Bronchial epithelial cell (primary cell): ENCODE data around the gene PEX14. TPM values are rescaled to one million over a fixed set of nuclear protein-coding genes. Genes with fewer than 3 reads are reported as not detected.
A peak's percentile ranks its signal among the peaks of the same experiment; 100 is the strongest.

ENCODE experiments used
- DNase-seq: peaks from one replicate; pipeline ENCODE4 v3.0.0-alpha.2; 2010; ENCODE audit warnings: low read depth
- FAIRE-seq: peaks from 2 replicates; lab custom pipeline; 2011; peaks lifted over from hg19 to GRCh38; lab: Jason Lieb, UNC
- H3K27me3 ChIP-seq: 2 replicates; pipeline ENCODE4 v1.5.1; 2011; ENCODE audit warnings: low read length; ENCODE audit not compliant: control insufficient read depth, insufficient read depth
- H3K36me3 ChIP-seq: 2 replicates; pipeline ENCODE4 v1.5.1; 2011; ENCODE audit warnings: low read length; ENCODE audit not compliant: control insufficient read depth, insufficient read depth
- H3K4me3 ChIP-seq: 2 replicates; pipeline ENCODE4 v1.5.1; 2011; ENCODE audit warnings: mild to moderate bottlenecking, low read depth, low read length, control low read depth
- CTCF ChIP-seq: IDR thresholded peaks from 2 replicates; pipeline ENCODE4 v1.5.1; 2011; ENCODE audit warnings: mild to moderate bottlenecking, moderate library complexity, low read length, control low read depth, inconsistent platforms; ENCODE audit not compliant: insufficient read depth, severe bottlenecking
- total RNA-seq: library from RNA; depleted of rRNA; stranded (reverse); fragments of >200 nt; gene quantifications from 2 replicates; pipeline ENCODE4 v1.2.1, GENCODE V29; 2014

Gene PEX14
- total RNA-seq, 1 donor from 2014 or later, result 8.7 TPM

- DNase-seq (no peak), FAIRE-seq (no peak)
- TF ChIP-seq CTCF, result no peak
- no peak overlapping the region for H3K4me3 ChIP-seq
- no peaks in the 10 kb centered on the region for H3K36me3 ChIP-seq
- no peaks in the 10 kb centered on the region for H3K27me3 ChIP-seq
Observed at GRCh38 chr1:10446790-10447422, 27.8 kb upstream of the PEX14 start.

- no peak for TF ChIP-seq CTCF
- Histone ChIP-seq H3K27me3 (no peaks in the 10 kb centered on the region), H3K4me3 (no peak within 1 kb of the TSS), H3K36me3 (no peaks in the 10 kb centered on the region)
- no peak for FAIRE-seq
- no peak for DNase-seq
Observed at GRCh38 chr1:10449751-10450150, 25.0 kb upstream of the PEX14 start, which contains the start of gene CORT. Gene CORT (plus strand): TSS chr1:10450031. CDS start chr1:10450224, 193 bp downstream.

GRCh38 chr1:10450156-10450814 lies 24.5 kb upstream of the PEX14 start:
- TF ChIP-seq CTCF, result no peak
- DNase-seq (no peak), FAIRE-seq (no peak)
- H3K4me3 ChIP-seq, result no peak overlapping the region
- no peaks in the 10 kb centered on the region for H3K27me3 ChIP-seq
- no peaks in the 10 kb centered on the region for H3K36me3 ChIP-seq

GRCh38 chr1:10450836-10451235 lies 23.9 kb upstream of the PEX14 start:
- H3K4me3 ChIP-seq, result no peak overlapping the region
- no peaks in the 10 kb centered on the region for H3K36me3 ChIP-seq
- no peak for TF ChIP-seq CTCF
- H3K27me3 ChIP-seq, result no peaks in the 10 kb centered on the region
- DNase-seq (no peak), FAIRE-seq (no peak)

- DNase-seq (no peak), FAIRE-seq (no peak)
- H3K27me3 ChIP-seq, result no peaks in the 10 kb centered on the region
- TF ChIP-seq CTCF, result no peak
- H3K4me3 ChIP-seq, result no peak overlapping the region
- no peaks in the 10 kb centered on the region for H3K36me3 ChIP-seq
Observed at GRCh38 chr1:10451287-10451686, 23.5 kb upstream of the PEX14 start.

- Histone ChIP-seq H3K36me3 (no peaks in the 10 kb centered on the region), H3K27me3 (no peaks in the 10 kb centered on the region), H3K4me3 (no peak overlapping the region)
- peak; percentile 12 for TF ChIP-seq CTCF
- no peak for FAIRE-seq
- no peak for DNase-seq
Observed at GRCh38 chr1:10456048-10456447, 18.7 kb upstream of the PEX14 start.
